TTC549 (cell line): Measurements from ENCODE around the gene ICA1.

Experiments
- FAIRE-seq: peaks from 2 replicates; lab custom pipeline; 2012; peaks lifted over from hg19 to GRCh38; lab: Jason Lieb, UNC

The ICA1 gene

DNA sequence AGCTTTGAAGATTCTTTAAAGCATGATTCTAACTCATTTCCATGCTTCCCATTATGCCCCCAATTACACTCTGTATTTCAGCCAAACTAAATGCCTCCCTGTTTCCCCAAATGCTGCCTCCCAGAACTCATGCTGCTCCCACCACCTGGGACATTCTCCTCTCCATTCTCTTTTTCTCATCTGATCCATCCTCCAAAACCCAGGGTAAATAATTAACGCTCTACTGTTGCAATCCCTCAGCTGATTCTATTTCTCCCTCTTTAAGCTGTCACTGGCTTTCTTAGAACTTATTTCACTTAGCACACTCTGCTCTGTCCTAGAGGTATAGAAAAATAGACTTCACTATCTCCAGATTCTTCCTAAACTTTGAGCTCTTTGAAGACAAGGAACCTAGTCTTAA is 104.7 kb downstream of the ICA1 start:
- no peak for FAIRE-seq

DNA sequence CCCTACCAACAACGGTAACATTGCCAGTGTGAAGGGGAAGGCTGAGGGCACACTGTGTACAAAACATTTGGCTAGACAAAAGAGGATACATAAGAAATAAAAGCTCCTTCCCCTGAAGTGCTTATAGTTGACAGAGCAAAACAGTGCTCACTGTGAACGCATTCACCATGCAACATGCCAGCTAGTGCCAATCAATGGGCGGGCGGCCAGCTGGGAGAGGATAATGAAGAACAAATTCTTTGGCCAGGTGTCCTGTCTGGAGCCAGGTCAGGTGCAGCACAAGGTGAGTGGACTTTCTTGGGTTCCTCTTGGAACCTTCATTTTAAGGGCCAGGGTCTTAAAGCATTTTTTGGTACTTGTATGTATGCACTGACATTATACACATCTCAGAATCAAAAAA is 106.1 kb downstream of the ICA1 start:
- FAIRE-seq, result no peak

DNA sequence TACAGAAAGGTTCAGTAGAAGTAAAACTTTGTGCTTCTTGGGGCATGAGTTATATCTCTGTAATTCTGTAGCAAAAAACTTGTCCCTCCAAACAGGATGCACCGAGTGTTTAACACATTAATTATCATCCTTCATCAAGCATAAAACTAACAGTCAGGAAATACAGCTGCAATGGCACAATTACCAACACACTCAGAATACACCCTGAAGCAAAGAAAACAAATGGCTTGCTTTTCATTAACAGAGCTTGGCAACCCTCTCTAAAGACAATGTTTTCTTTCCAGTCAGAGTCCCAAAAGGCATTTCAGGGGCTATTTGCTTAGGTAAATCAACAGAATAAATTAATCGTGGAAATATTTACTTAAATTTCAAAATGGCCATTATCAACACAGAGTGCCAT is 107.7 kb downstream of the ICA1 start:
- FAIRE-seq, result no peak

DNA sequence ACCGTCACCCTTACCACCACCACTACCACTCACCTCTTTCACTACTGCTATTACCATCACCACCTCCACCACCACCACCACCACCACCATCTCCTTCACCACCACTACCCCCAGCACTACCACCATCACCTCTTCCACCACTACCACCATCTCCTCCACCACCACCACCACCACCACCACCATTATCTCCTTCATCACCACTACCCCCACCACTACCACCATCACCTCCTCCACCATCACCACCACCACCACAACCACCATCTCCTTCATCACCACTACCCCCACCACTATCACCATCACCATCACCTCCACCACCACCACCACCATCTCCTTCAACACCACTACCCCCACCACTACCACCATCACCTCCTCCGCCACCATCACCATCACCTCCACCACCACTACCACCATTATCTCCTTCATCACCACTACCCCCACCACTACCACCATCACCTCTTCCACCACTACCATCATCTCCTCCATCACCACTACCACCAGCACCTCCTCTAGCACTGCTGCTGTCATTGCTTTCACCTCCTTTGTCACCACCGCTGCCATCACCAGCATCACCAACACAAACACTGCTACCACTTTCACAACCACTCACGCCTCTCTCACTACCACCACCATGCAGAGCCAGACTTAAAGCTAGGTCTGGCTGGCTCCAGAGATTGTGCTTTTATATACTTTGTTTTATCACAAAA is 109.3 kb downstream of the ICA1 start:
- FAIRE-seq, result no peak

DNA sequence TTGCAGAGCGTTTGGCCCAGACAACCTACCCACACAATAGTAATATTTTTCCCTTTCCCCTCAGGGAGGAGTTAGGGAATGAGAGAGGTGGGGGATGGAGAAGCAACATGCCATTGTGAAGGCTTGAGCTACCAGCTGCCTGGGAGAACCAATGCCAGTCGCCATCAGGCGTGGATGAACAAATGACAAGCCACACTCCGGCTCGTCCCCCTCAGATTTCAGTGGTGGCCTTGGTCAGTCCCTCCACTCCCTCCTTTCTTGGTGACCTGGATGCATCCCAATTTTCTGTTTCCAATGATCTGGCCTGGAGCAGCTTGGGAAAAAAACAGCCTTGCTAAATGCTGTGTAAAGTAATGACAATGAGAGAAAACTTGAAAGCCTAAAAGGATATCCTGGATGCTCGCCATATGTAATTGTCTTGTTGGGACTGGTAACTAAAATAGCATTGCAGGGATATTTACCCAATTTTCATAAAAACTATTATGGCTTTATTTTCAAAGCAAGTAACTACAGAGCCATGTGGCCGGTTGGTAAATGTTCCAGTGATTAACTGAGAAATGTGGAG is 110.7 kb downstream of the ICA1 start:
- no peak for FAIRE-seq

DNA sequence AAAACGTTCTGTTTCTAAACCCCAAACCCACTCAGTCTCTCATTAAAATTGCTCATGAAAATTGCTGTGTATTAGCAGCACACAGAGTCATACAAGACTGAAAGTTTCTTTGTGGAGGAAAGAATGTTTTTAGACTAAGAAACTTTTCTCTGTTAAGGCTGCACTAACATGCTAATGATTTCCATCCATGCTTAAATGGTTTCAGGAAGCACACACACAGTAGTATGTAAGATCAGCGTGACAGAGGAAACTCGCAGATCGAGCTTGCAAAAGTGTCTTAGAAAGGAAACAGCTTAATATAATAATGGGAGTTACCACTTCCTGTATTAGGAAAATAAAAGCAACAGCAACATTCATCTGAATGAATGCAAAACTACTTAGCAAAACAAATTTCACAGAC is 112.7 kb downstream of the ICA1 start:
- no peak for FAIRE-seq

DNA sequence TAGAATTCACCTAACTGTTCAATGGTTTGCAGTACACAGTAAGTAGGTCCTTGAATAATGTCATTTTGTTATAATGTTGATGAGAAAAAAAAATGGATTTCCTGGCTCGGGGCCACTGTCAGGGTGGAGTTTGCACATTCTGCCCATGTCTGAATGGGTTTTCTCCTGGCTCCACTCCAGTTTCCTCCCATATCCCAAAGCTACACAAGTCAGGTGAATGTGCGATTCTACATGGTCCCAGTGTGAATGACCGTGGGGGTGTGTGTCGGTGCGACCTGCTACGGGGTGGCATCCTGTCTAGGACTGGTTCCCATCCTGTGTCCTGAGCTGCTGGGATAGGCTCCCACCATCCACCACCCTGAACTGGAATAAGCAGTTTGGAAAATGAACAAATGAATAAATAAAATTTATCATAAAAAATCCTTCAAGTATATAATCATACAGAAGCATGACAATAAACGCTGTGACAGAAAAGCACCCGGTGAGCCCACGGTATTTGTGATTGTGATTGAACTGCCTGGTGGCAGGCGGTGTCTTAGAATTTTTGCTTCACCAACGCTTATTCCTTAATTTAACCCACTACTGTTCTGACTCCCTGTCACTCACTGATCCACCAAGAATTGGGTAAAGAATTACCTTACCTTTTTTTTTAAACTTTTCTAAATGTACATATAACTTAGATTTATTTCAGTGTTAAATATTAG is 114.1 kb downstream of the ICA1 start:
- no peak for FAIRE-seq

DNA sequence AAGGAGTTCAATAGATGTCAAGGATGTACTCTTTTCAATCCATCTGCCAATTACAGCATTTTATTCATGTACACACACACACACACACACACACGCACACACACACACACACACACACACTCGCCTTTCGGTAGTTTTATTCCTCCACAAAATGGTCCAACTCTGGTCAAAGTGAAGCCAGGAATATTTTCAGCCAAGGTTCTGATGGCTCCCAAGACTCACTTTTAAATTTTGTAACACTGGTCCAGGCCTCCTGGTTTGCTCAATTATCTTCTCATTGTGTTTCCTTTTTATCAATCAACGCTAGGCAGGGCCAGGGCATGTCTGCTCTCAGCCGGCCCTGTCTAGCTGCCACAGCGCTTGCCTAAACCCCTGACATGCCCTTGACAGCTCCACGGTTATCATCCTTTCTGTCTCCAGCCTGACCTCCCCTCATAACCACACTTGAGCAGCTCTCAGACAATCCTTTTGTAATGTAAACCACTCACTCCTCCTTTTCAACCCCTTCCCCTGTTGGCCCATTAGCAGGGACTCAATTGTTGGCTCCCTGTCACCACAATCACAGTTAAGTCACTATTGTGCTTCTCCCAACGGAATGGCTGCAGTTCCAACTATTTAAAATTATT is 115.1 kb downstream of the ICA1 start:
- FAIRE-seq, result no peak

DNA sequence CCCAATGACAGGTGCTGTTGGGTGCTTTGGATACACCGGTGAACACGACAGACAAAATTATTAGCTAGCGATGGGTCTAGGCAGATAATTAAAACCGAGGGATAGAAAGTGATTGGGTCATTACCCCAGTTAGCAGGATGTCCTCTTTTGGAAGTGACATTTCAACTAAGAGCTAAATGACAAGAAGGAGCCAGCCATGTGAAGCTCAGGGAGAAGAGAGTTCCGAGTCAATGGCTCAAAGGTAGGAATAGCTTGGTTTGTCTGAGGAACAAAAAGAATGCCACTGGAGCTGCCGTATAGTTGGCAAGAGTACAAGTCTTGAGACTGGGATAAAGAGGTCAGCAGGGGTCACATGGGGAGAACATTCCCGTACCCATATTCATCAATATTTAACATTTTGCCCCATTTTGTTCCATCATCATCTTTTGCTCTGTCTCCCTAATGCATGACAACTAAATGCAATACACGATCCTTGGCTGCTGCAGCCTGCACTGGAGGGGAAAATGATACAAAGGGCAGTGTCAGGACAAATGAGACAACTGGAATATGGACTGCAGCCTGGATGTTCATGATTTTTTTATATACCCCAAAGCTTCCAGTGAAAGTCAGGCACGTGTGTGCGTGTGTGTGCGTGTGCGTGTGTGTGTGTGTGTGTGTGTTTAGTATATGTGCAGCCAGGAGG is 115.7 kb downstream of the ICA1 start:
- FAIRE-seq, result no peak

DNA sequence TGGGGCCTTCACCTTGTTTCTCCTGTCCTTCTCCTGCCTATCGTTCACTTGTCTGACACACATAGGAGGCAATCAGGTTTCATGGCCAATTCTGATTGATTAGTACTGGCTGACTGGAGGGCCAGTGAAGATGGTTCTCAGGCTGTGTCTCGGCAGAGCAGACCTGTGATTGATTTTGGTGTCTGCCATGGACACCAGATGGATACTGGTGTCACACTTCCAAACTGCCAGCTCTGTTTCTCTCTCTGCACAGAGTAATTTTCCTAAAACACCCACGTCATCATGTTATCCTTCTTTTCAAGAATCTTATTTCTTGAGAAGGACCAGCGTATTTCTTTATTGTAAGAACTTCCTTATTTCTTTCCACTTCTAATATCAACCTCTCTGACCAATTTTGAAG is 117.1 kb downstream of the ICA1 start:
- no peak for FAIRE-seq

DNA sequence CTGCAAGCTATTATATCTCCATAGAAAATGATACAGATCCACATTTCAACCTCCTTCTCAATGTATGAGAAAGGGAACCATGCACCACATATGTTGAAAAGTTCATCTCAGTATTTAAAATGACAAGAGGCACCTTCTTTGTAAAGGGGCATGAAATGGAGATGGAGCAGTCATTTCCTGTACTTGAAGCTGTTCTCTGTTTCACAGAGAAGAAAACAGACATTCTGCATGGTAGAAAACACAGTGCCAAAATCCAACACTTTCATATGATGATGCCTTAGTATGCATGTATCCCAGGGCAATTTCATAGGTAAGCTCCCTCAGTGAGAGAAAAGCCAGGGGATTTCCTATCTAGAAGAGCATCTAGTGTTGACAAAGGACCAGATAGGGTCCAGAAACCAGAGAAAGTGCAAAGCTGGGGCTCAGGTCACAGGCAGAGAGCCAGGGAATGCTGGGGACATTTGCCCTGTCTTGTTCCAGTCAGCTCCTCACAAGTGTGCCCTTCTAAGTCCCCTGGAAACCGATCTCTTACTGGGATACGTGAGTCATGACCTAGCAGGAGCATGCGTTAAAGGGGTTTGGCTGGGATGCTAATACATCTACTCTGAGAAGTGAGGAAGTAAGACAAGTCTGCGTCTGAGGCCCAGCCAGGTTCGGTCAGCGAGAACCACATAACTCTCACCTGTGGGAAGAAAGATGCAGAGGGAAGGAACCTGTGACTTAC is 118.7 kb downstream of the ICA1 start:
- no peak for FAIRE-seq

DNA sequence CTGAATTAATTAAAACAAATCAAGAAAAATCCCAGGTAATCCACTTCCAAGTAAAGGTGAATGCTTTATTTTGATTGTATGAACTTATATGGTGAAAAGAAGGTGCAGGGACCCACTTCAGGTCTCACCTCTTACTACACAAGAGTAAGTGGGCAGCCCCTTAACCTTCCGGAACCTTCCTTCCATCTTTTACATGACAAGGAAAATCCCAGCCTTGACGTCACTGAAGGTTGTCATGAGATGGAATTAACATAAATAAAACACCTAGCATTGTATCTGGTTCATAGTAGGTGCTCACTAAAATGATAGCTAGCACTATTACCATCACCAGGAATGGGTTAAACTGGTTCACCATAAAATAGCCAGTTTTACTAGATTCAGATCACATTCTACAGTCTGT is 119.5 kb downstream of the ICA1 start:
- no peak for FAIRE-seq

DNA sequence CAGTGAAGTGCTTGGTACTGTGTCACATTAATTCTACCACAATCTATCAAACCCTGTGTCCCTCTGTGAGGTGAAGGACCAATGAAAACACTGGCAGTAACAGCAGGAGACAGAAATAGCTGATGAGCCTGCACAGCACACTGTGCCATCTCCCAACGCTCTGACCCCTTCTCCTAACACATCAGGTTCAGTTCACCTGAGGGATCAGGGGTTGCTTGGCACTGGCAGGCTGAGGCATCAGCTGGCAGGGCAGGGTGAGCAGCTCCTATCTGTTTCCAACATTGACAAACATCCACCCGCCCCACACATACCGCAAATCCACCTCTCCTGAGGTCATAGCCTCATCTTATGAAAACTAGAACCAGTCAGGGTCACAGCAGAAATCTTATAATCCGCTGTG is 120.9 kb downstream of the ICA1 start:
- FAIRE-seq, result no peak

DNA sequence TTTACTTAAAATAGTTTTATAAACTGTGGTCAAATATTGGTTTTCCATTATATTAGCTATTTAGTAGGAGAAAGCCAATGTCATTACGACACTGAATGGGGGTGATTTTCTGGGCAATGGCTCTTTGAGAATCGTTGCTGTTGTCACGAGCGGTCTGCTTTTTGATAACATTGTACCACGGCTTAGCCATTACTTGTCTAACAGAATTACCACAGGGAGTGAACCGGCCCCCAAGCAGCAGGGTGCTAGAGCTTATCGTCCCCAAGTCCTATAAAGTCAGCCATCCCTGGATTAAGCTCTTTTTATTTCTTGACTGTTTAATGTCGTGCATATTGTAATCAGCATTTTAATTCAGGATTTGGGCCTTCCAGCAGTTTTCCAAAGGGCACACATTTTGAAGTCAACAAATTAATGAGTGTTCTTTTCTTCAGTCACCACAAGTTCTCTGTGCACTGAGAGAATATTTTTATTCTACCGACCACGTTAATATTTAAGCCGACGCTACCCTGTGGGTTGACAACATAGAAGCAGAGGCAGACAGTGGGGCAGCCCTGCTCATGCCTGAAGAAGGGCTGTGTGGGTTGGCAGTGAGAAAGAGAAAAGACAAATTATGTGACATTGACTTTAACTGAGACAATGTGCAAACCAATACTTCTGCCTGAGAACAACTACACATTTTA is 125.8 kb downstream of the ICA1 start:
- FAIRE-seq, result no peak

DNA sequence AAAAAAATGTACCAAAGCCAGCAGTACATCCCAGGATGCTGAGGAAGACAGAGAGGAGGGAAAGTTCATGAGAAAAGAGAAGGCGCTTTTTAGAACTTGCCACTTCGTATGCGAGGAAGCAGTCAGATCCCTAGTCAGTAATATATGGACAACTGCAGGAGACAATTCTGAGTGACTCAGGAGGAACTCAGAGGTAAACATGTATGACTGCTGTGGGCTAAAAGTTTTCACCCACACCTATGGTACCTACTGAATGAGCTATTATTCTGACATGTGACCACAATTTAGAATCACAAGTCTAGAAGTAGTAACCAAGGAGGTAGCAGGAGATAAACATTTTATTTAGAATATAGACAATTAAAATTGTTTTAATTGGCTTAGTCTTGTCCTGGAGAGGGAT is 126.5 kb downstream of the ICA1 start:
- FAIRE-seq, result no peak

DNA sequence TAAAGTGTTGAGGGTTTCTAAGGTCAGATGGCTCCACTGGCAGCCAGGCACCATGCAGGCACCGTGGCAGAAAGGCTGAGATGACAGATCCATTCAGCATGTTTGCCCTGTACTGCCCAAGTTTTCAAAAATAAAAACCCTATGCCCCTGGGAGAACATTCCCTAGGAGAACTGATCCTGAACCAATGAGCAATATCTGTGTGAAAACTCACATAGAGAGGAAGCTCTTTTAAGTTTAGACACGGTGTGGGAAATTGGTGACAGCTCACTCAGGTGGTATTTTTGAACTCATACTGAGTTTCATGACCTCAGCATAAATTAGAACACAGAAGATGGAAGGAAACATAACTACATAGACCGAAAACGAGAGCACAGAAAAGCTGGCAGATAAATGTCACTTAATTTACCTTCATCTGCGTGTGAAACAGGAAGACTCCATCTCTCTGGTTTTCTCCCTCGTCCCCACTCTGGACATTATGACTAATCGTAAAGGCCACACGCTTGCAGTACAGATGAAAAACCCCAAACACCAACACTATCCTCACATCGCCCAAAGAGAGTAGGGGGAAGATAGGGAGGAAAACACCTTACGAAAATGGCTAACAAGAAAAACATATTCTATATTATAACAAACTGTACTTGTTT is 127.8 kb downstream of the ICA1 start:
- no peak for FAIRE-seq

DNA sequence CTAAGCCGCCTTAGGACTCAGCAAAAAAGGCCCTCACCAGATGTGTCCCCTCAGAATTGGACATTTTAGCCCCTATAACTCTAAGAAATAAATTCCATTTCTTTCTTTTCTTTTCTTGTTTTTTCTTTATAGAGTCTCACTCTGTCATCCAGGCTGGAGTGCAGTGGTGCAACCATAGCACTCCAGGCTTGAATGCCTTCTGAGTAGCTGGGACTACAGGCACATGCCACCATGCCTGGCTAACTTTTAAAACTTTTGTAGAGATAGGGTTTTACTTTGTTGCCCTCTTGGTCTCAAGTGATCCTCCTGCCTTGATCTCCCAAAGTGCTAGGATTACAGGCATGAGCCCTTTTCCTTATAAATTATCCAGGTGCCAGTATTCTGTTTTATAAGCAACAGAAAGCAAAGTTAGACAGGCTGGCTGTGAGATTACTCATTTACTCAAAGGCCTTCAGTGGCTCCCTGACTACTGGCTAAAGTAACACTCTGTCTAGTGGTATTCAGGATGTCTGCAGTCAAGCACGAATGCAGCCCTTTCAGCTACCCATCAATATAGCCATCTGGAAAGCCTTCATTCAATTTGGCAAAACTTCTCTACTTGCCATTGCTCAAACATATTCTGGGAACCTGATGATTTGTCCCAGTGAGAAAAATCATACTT is 128.6 kb downstream of the ICA1 start:
- no peak for FAIRE-seq

DNA sequence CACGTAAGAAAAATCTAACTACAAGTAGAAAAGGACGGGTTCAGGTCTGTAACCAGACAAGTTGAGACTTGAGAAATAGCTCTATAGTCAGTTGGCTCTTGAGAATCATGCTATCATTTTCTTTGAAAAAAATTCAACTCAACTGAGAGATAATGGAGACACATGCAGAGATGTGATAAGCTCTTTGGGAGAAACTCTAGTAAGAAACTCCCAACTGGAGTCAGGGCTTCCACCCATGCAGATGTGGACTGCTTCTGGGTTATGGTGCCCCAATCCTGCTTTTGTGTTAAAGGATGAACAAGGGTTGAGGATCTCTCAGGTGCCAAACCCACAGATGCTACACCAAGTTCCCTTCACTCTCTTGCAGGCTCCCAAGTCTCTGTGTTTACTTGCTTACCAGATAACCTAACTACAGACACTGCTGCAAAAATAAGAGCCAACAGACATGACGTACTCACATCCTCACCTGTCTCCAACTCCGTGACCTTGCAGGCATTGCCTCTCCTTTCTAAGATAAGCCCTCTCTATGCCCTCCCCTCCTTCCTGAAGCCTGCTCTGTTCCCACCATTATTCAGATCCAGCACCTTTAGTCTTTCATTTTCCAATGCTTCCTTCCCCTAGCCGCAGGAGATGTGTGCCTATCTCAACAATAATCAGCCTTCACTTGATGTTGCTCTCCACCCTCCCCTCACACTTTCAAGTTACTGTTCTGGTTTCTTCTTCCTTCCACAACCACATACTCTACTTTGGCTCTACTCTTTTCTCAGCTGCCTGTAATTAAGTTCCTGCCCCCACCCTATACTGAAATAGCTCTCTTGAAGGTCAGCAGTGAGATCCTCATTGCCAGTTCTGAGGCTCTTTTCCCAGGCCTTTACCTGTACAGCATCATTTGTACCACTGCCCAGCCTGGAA is 130.0 kb downstream of the ICA1 start:
- no peak for FAIRE-seq

DNA sequence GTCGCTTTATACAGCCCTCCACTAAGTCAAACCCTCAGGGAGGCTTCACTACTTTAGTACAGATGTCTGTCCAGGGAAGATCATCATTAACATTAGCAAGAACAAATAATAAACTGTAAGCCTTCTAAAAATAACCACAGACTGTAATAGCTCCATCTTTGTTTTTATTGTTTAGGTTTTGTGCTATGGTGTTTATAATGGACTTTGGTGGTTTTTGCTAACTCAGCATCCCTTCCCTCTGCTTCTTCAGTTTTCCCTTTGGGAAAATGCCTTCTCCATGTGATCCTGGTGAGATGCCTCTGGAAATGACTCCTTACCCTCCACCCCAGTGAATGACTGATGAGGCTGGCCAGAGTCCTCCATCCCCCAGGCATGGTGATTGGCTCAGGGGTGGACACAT is 131.3 kb downstream of the ICA1 start:
- no peak for FAIRE-seq

DNA sequence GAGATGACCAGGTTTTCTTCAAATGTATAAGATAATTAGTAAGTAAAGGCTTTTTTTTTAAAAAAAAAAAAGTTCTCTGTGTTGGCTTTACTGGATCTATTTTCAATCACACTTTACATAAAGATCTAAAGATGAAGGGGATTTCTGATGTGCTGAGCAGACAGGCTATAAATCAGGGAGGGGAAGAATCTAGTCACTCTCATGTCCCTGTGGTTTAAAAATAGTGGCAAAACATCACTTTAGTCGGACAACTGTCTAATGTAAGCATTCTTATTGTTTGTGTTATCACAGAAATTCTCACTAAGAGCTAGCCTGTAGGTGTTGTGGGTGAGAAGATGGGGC is 132.7 kb downstream of the ICA1 start:
- FAIRE-seq, result no peak
